Activated effector memory CD4-positive, alpha-beta T cell treated with anti-CD3 and anti-CD28 coated beads, Interleukin-2, amount 50 U/mL, for 16 hours (primary cell): ENCODE measurements around the gene CRIP2.

Source experiments
- DNase-seq: peaks from one replicate; pipeline ENCODE4 v3.0.0-alpha.2; 2020

The CRIP2 gene

GRCh38 chr14:105477660-105478397, 3.2 kb downstream of the CRIP2 start:
- peak; percentile 86 for DNase-seq

- DNase-seq: peak; percentile 77
Observed at GRCh38 chr14:105478398-105479251, 4.0 kb downstream of the CRIP2 start.

- DNase-seq: no peak
Observed at GRCh38 chr14:105479431-105480158, 5.0 kb downstream of the CRIP2 start.

GRCh38 chr14:105480199-105480746, 5.7 kb downstream of the CRIP2 start:
- no peak for DNase-seq

GRCh38 chr14:105480807-105481801, 6.5 kb downstream of the CRIP2 start:
- DNase-seq: peak; percentile 97

GRCh38 chr14:105481886-105482457, 7.4 kb downstream of the CRIP2 start:
- DNase-seq: peak; percentile 97

GRCh38 chr14:105482486-105483110, 8.0 kb downstream of the CRIP2 start:
- no peak for DNase-seq

GRCh38 chr14:105483300-105484068, 8.9 kb downstream of the CRIP2 start:
- DNase-seq: no peak

GRCh38 chr14:105484069-105484996, 9.7 kb downstream of the CRIP2 start:
- DNase-seq: peak; percentile 86

- no peak for DNase-seq
Observed at GRCh38 chr14:105484997-105485393, 10.4 kb downstream of the CRIP2 start.

- DNase-seq: peak; percentile 87
Observed at GRCh38 chr14:105485739-105486162, 11.1 kb downstream of the CRIP2 start.

GRCh38 chr14:105486163-105486973, 11.7 kb downstream of the CRIP2 start, which contains the start of gene CRIP1:
Gene CRIP1 (plus strand): TSS chr14:105486886. CDS start chr14:105487260, 374 bp downstream.
- peak; percentile 73 for DNase-seq

- peak; percentile 87 for DNase-seq
Observed at GRCh38 chr14:105486974-105487448, 12.4 kb downstream of the CRIP2 start.

- DNase-seq: peak; percentile 89
Observed at GRCh38 chr14:105487449-105487985, 12.9 kb downstream of the CRIP2 start.

- DNase-seq: peak; percentile 74
Observed at GRCh38 chr14:105487986-105488777, 13.6 kb downstream of the CRIP2 start.

GRCh38 chr14:105488781-105489541, 14.3 kb downstream of the CRIP2 start:
- no peak for DNase-seq
